ENCODE results near the gene UBR1.

The UBR1 gene

GRCh38 chr15:43104426-43104825, 1.4 kb downstream of the UBR1 start:
- Histone ChIP-seq H3K9me3 (replicated peaks; ENCODE audit: insufficient read depth, low read length) (no peaks in the 10 kb centered on the region), H3K4me1 (ENCODE audit: low read length) (no peaks in the 10 kb centered on the region), H3F3A (ENCODE audit: insufficient read depth, low read length) (no peaks in the 10 kb centered on the region), H3K4me2 (ENCODE audit: low read depth, low read length) (no peak overlapping the region), H4K20me1 (ENCODE audit: insufficient read depth, low read length) (no peaks in the 10 kb centered on the region), H2AFZ (ENCODE audit: low read length) (no peak overlapping the region), H3K27me3 (replicated peaks; ENCODE audit: insufficient read depth, low read length) (no peaks in the 10 kb centered on the region), H3K79me2 (ENCODE audit: low read length) (peaks cover 49% of the 10 kb centered on the region), H3K9ac (ENCODE audit: low read length) (no peak overlapping the region), H3K27ac (ENCODE audit: low read length) (no peak overlapping the region), H3K4me3 (ENCODE audit: low read length) (no peak overlapping the region), H3K9me2 (replicated peaks; ENCODE audit: insufficient read depth, low read length) (no peaks in the 10 kb centered on the region), H3K36me3 (replicated peaks; ENCODE audit: insufficient read depth, low read length) (no peaks in the 10 kb centered on the region)
- DNase-seq, result no peak
- no peak for TF ChIP-seq EZH2 (optimal IDR thresholded peaks at IDR 0.05; ENCODE audit: low read depth, low read length)
- no peak for TF ChIP-seq EZH2phosphoT487 (IDR thresholded peaks at IDR 0.05; ENCODE audit: low read length)
- no peak for TF ChIP-seq CTCF (IDR thresholded peaks at IDR 0.05; ENCODE audit: low read length)

- Histone ChIP-seq H3K27ac (ENCODE audit: low read length) (no peak overlapping the region), H3K27me3 (replicated peaks; ENCODE audit: insufficient read depth, low read length) (no peaks in the 10 kb centered on the region), H3K9me2 (replicated peaks; ENCODE audit: insufficient read depth, low read length) (no peaks in the 10 kb centered on the region), H3K79me2 (ENCODE audit: low read length) (peaks cover 52% of the 10 kb centered on the region), H3K4me1 (ENCODE audit: low read length) (no peaks in the 10 kb centered on the region), H3K36me3 (replicated peaks; ENCODE audit: insufficient read depth, low read length) (no peaks in the 10 kb centered on the region), H4K20me1 (ENCODE audit: insufficient read depth, low read length) (no peaks in the 10 kb centered on the region), H3K9me3 (replicated peaks; ENCODE audit: insufficient read depth, low read length) (no peaks in the 10 kb centered on the region), H2AFZ (ENCODE audit: low read length) (no peak overlapping the region), H3K9ac (ENCODE audit: low read length) (no peak overlapping the region), H3K4me2 (ENCODE audit: low read depth, low read length) (no peak overlapping the region), H3K4me3 (ENCODE audit: low read length) (no peak overlapping the region), H3F3A (ENCODE audit: insufficient read depth, low read length) (no peaks in the 10 kb centered on the region)
- no peak for TF ChIP-seq EZH2 (optimal IDR thresholded peaks at IDR 0.05; ENCODE audit: low read depth, low read length)
- DNase-seq, result no peak
Observed at GRCh38 chr15:43103907-43104306, 1.9 kb downstream of the UBR1 start.

- Histone ChIP-seq H3K27me3 (replicated peaks; ENCODE audit: insufficient read depth, low read length) (no peaks in the 10 kb centered on the region), H2AFZ (ENCODE audit: low read length) (no peak overlapping the region), H3K36me3 (replicated peaks; ENCODE audit: insufficient read depth, low read length) (no peaks in the 10 kb centered on the region), H3F3A (ENCODE audit: insufficient read depth, low read length) (no peaks in the 10 kb centered on the region), H4K20me1 (ENCODE audit: insufficient read depth, low read length) (no peaks in the 10 kb centered on the region), H3K4me2 (ENCODE audit: low read depth, low read length) (no peak overlapping the region), H3K9me3 (replicated peaks; ENCODE audit: insufficient read depth, low read length) (no peaks in the 10 kb centered on the region), H3K27ac (ENCODE audit: low read length) (no peak overlapping the region), H3K4me3 (ENCODE audit: low read length) (no peak overlapping the region), H3K9me2 (replicated peaks; ENCODE audit: insufficient read depth, low read length) (no peaks in the 10 kb centered on the region), H3K79me2 (ENCODE audit: low read length) (peaks cover 54% of the 10 kb centered on the region), H3K9ac (ENCODE audit: low read length) (no peak overlapping the region), H3K4me1 (ENCODE audit: low read length) (no peaks in the 10 kb centered on the region)
- TF ChIP-seq EZH2phosphoT487 (IDR thresholded peaks at IDR 0.05; ENCODE audit: low read length) (no peak), CTCF (IDR thresholded peaks at IDR 0.05; ENCODE audit: low read length) (no peak), EZH2 (optimal IDR thresholded peaks at IDR 0.05; ENCODE audit: low read depth, low read length) (no peak)
- DNase-seq, result no peak
Observed at GRCh38 chr15:43102187-43102586, 3.7 kb downstream of the UBR1 start.

GRCh38 chr15:43100971-43101370, 4.9 kb downstream of the UBR1 start:
- Histone ChIP-seq H3K9ac (ENCODE audit: low read length) (no peak overlapping the region), H3K27ac (ENCODE audit: low read length) (no peak overlapping the region), H3K9me3 (replicated peaks; ENCODE audit: insufficient read depth, low read length) (no peaks in the 10 kb centered on the region), H3K27me3 (replicated peaks; ENCODE audit: insufficient read depth, low read length) (no peaks in the 10 kb centered on the region), H3K4me1 (ENCODE audit: low read length) (no peaks in the 10 kb centered on the region), H3K9me2 (replicated peaks; ENCODE audit: insufficient read depth, low read length) (no peaks in the 10 kb centered on the region), H3K4me3 (ENCODE audit: low read length) (no peak overlapping the region), H3K4me2 (ENCODE audit: low read depth, low read length) (no peak overlapping the region), H3K36me3 (replicated peaks; ENCODE audit: insufficient read depth, low read length) (no peaks in the 10 kb centered on the region), H4K20me1 (ENCODE audit: insufficient read depth, low read length) (no peaks in the 10 kb centered on the region), H3F3A (ENCODE audit: insufficient read depth, low read length) (no peaks in the 10 kb centered on the region), H2AFZ (ENCODE audit: low read length) (no peak overlapping the region), H3K79me2 (ENCODE audit: low read length) (peaks cover 59% of the 10 kb centered on the region)
- DNase-seq, result no peak
- TF ChIP-seq CTCF (IDR thresholded peaks at IDR 0.05; ENCODE audit: low read length) (no peak), EZH2 (optimal IDR thresholded peaks at IDR 0.05; ENCODE audit: low read depth, low read length) (no peak), EZH2phosphoT487 (IDR thresholded peaks at IDR 0.05; ENCODE audit: low read length) (no peak)

Data from MM.1S (cell line).